ENCODE data around the gene FAM114A1.
"Not testable (repeated sequence)": the region's sequence is repeated elsewhere in the genome, so short reads cannot be mapped to it uniquely, and the experiment has no call there.

GRCh38 chr4:38988353-38988752 lies 120.7 kb downstream of the FAM114A1 start:
- TF ChIP-seq POLR2AphosphoS5 (IDR thresholded peaks at IDR 0.05); RAD21 (conservative IDR thresholded peaks at IDR 0.05); SMC3 (conservative IDR thresholded peaks at IDR 0.05; ENCODE audit: poor library complexity): not testable (repeated sequence)
